Sigmoid colon (tissue), 7 donors: Measurements from ENCODE around the gene ZFAND3. TPM values are rescaled to one million over a fixed set of nuclear protein-coding genes. Genes with fewer than 3 reads are reported as not detected.

ENCODE experiments used
- DNase-seq: peaks from one replicate; pipeline ENCODE4 v3.0.0-alpha.2; 2019
- H3K27ac ChIP-seq, 4 donors: fragments of 200-600 bp; sonication (generic); one replicate each; pipeline ENCODE4 v1.5.1; 2016 to 2019; ENCODE audit warnings: mild to moderate bottlenecking in 1 of 4
- H3K27me3 ChIP-seq, 3 donors: fragments of 200-600 bp; sonication (generic); one replicate each; pipeline ENCODE4 v1.5.1; 2019; ENCODE audit warnings: mild to moderate bottlenecking in 1 of 3
- H3K36me3 ChIP-seq, 4 donors: fragments of 200-600 bp; sonication (generic); one replicate each; pipeline ENCODE4 v1.5.1; 2016 to 2019
- H3K4me1 ChIP-seq, 4 donors: fragments of 200-600 bp; sonication (generic); one replicate each; pipeline ENCODE4 v1.5.1; 2017 to 2019
- H3K4me3 ChIP-seq, 4 donors: fragments of 200-600 bp; sonication (generic); one replicate each; pipeline ENCODE4 v1.5.1; 2017 to 2019; ENCODE audit warnings: mild to moderate bottlenecking in 2 of 4, moderate library complexity in 1 of 4
- H3K9me3 ChIP-seq, 4 donors: fragments of 200-600 bp in 3 of 4; sonication (generic) in 3 of 4; one replicate each; pipeline versions ENCODE4 v1.5.1 to v1.6.1; 2013 to 2019
- CTCF ChIP-seq, 4 experiments: fragments of 450-650 bp in 3 of 4; fragments of 200-600 bp in 1 of 4; IDR thresholded peaks; one replicate each; pipeline ENCODE4 v1.5.1; 2016 to 2019; ENCODE audit warnings: antibody characterized with exemption in 4 of 4, mild to moderate bottlenecking in 3 of 4, moderate library complexity in 2 of 4
- EP300 ChIP-seq, 4 donors: sonication (generic); formaldehyde crosslinking; IDR thresholded peaks; one replicate each; pipeline ENCODE4 v1.6.1; 2017; ENCODE audit warnings: antibody characterized with exemption in 4 of 4
- POLR2A ChIP-seq, 2 donors: fragments of 450-650 bp; IDR thresholded peaks; one replicate each; pipeline ENCODE4 v1.6.1; 2016; ENCODE audit warnings: antibody characterized with exemption in 2 of 2, mild to moderate bottlenecking in 2 of 2, moderate library complexity in 2 of 2
- POLR2AphosphoS5 ChIP-seq, 4 donors: sonication (generic); formaldehyde crosslinking; IDR thresholded peaks; one replicate each; pipeline ENCODE4 v1.6.1; 2017; ENCODE audit warnings: antibody characterized with exemption in 4 of 4
- WGBS, 2 donors: extraction: QIAGEN DNeasy Blood & Tissue Kit; methylation state at CpG; one replicate each; pipeline ENCODE4 v1.1.7; 2013; 5-methylcytosine and 5-hydroxymethylcytosine counted together
- intact Hi-C: fragments of 100-400 bp; cut with DNase I; formaldehyde crosslinking; loops from one replicate; pipeline ENCODE4 v1.15.1; 2023
- polyA plus RNA-seq, 3 donors: library from polyadenylated mRNA; stranded (reverse); fragments of 200-250 nt; gene quantifications; one replicate each; pipeline ENCODE4 v1.2.3, GENCODE V29; 2013
- total RNA-seq, 4 donors: library from RNA; depleted of rRNA; stranded (reverse); fragments of >200 nt; gene quantifications; one replicate each; pipeline ENCODE4 v1.1.0, GENCODE V29; 2016
- donor health status: healthy with polysubstance abuse.
- donor health status: Bipolar disorder and iron deficiency.
- donor health status: healthy.

ZFAND3 gene
- total and polyA plus RNA-seq, 7 donors = 32.4 to 54.8 (median 39.0) TPM

- peaks cover 0 to 33% (median 30%) of the 10 kb centered on the region in 4 donors for H3K4me1 ChIP-seq
- TF ChIP-seq CTCF (IDR thresholded peaks at IDR 0.05) (no peak), EP300 (IDR thresholded peaks at IDR 0.05) (no peak), POLR2AphosphoS5 (IDR thresholded peaks at IDR 0.05) (no peak), POLR2A (IDR thresholded peaks at IDR 0.05) (no peak)
- H3K9me3 ChIP-seq = no peaks in the 10 kb centered on the region
- no peak for DNase-seq
- no peaks in the 10 kb centered on the region for H3K27me3 ChIP-seq
- no peak overlapping the region for H3K4me3 ChIP-seq
- H3K36me3 ChIP-seq = no peaks in the 10 kb centered on the region
- H3K27ac ChIP-seq = no peak overlapping the region
- intact Hi-C loops = no loop called here
- 62 to 64% methylated on average over 3 of the region's 3 CpGs for WGBS, 2 donors
Measured at GRCh38 chr6:37874726-37875125, 55.2 kb downstream of the ZFAND3 start.

GRCh38 chr6:37875561-37876309 lies 56.2 kb downstream of the ZFAND3 start:
- Histone ChIP-seq H3K4me3 (no peak overlapping the region), H3K27ac (no peak overlapping the region), H3K27me3 (no peaks in the 10 kb centered on the region), H3K4me1 (peaks cover 0 to 36% (median 32%) of the 10 kb centered on the region in 4 donors), H3K36me3 (no peaks in the 10 kb centered on the region), H3K9me3 (no peaks in the 10 kb centered on the region)
- 82 to 87% methylated on average over 5 of the region's 5 CpGs for WGBS, 2 donors
- intact Hi-C loops = no loop called here
- DNase-seq = no peak
- TF ChIP-seq EP300 (IDR thresholded peaks at IDR 0.05) (no peak), CTCF (IDR thresholded peaks at IDR 0.05) (no peak), POLR2AphosphoS5 (IDR thresholded peaks at IDR 0.05) (no peak), POLR2A (IDR thresholded peaks at IDR 0.05) (no peak)

- Histone ChIP-seq H3K9me3 (no peaks in the 10 kb centered on the region), H3K27ac (no peak overlapping the region), H3K27me3 (no peaks in the 10 kb centered on the region), H3K4me3 (no peak overlapping the region), H3K36me3 (no peaks in the 10 kb centered on the region), H3K4me1 (peaks cover 0 to 46% (median 34%) of the 10 kb centered on the region in 4 donors)
- TF ChIP-seq POLR2AphosphoS5 (IDR thresholded peaks at IDR 0.05) (no peak), EP300 (IDR thresholded peaks at IDR 0.05) (no peak), POLR2A (IDR thresholded peaks at IDR 0.05) (no peak), CTCF (IDR thresholded peaks at IDR 0.05) (no peak)
- intact Hi-C loops = no loop called here
- DNase-seq = no peak
- 89 to 92% methylated on average over 4 of the region's 4 CpGs for WGBS, 2 donors
Measured at GRCh38 chr6:37876843-37877242, 57.3 kb downstream of the ZFAND3 start.

GRCh38 chr6:37877373-37878149 lies 58.0 kb downstream of the ZFAND3 start:
- WGBS, 2 donors = 87 to 90% methylated on average over 6 of the region's 6 CpGs
- Histone ChIP-seq H3K27ac (peak overlapping the region in 2 of 4 donors; percentile 10 to 24), H3K36me3 (no peaks in the 10 kb centered on the region), H3K4me3 (no peak overlapping the region), H3K4me1 (peaks cover 0 to 53% (median 40%) of the 10 kb centered on the region in 4 donors), H3K9me3 (no peaks in the 10 kb centered on the region), H3K27me3 (no peaks in the 10 kb centered on the region)
- DNase-seq = no peak
- intact Hi-C loops = no loop called here
- TF ChIP-seq POLR2A (IDR thresholded peaks at IDR 0.05) = no peak
- no peak for TF ChIP-seq CTCF (IDR thresholded peaks at IDR 0.05)
- no peak for TF ChIP-seq POLR2AphosphoS5 (IDR thresholded peaks at IDR 0.05)
- TF ChIP-seq EP300 (IDR thresholded peaks at IDR 0.05) = no peak
